ENCODE results near the gene RAPGEF2.
"Not testable (repeated sequence)": the region's sequence is repeated elsewhere in the genome, so short reads cannot be mapped to it uniquely, and the experiment has no call there.

RAPGEF2 gene

GRCh38 chr4:159137176-159137575, 34.3 kb downstream of the RAPGEF2 start:
- peak; percentile 63 for DNase-seq

GRCh38 chr4:159138436-159138835, 35.6 kb downstream of the RAPGEF2 start:
- no peak for DNase-seq

- no peak for DNase-seq
These were observed 38.3 kb downstream of the RAPGEF2 start for GRCh38 chr4:159141193-159141592.

- DNase-seq, result no peak
These were observed 39.4 kb downstream of the RAPGEF2 start for GRCh38 chr4:159142241-159142640.

GRCh38 chr4:159142681-159143384, 40.0 kb downstream of the RAPGEF2 start:
- DNase-seq, result no peak

- no peak for DNase-seq
These were observed 40.8 kb downstream of the RAPGEF2 start for GRCh38 chr4:159143687-159144086.

- no peak for DNase-seq
These were observed 41.3 kb downstream of the RAPGEF2 start for GRCh38 chr4:159144112-159144694.

GRCh38 chr4:159145318-159145991, 42.6 kb downstream of the RAPGEF2 start:
- DNase-seq, result no peak

- DNase-seq, result no peak
These were observed 43.1 kb downstream of the RAPGEF2 start for GRCh38 chr4:159145992-159146330.

- DNase-seq, result peak; percentile 59
These were observed 43.6 kb downstream of the RAPGEF2 start for GRCh38 chr4:159146488-159146887.

- no peak for DNase-seq
These were observed 45.6 kb downstream of the RAPGEF2 start for GRCh38 chr4:159148441-159148840.

GRCh38 chr4:159149666-159150065, 46.8 kb downstream of the RAPGEF2 start:
- DNase-seq, result no peak

GRCh38 chr4:159150396-159150795, 47.5 kb downstream of the RAPGEF2 start:
- no peak for DNase-seq

GRCh38 chr4:159150821-159151390, 48.0 kb downstream of the RAPGEF2 start:
- no peak for DNase-seq

GRCh38 chr4:159151689-159152088, 48.8 kb downstream of the RAPGEF2 start:
- no peak for DNase-seq

- no peak for DNase-seq
These were observed 49.3 kb downstream of the RAPGEF2 start for GRCh38 chr4:159152181-159152580.

GRCh38 chr4:159153669-159154068, 50.8 kb downstream of the RAPGEF2 start:
- DNase-seq, result no peak

GRCh38 chr4:159155119-159155518, 52.2 kb downstream of the RAPGEF2 start:
- DNase-seq, result no peak

GRCh38 chr4:159158083-159158617, 55.3 kb downstream of the RAPGEF2 start:
- DNase-seq, result no peak

GRCh38 chr4:159158985-159159384, 56.1 kb downstream of the RAPGEF2 start:
- DNase-seq, result no peak

- DNase-seq, result no peak
These were observed 56.7 kb downstream of the RAPGEF2 start for GRCh38 chr4:159159611-159160010.

GRCh38 chr4:159160242-159160641, 57.4 kb downstream of the RAPGEF2 start:
- no peak for DNase-seq

GRCh38 chr4:159161436-159161835, 58.6 kb downstream of the RAPGEF2 start:
- DNase-seq, result not testable (repeated sequence)

GRCh38 chr4:159162576-159162975, 59.7 kb downstream of the RAPGEF2 start:
- no peak for DNase-seq

Measured in NCI-H2029 treated with DMSO at 0.1 percent for 48 hours (cell line).